Adrenal gland (tissue), 12 donors: ENCODE measurements around the gene MNAT1. TPM values are rescaled to one million over a fixed set of nuclear protein-coding genes. Genes with fewer than 3 reads are reported as not detected.

Source experiments
- DNase-seq, 7 donors: peaks; one replicate each; pipeline ENCODE4 v3.0.0-alpha.2; 2019 to 2020
- H3K27ac ChIP-seq, 5 donors: fragments of 200-600 bp; sonication (generic) in 4 of 5; 1 replicate in 3 of 5; 2 replicates in 2 of 5; pipeline versions ENCODE4 v1.5.1 to v1.8.0; 2016 to 2020; ENCODE audit warnings: mild to moderate bottlenecking in 1 of 5
- H3K27me3 ChIP-seq: fragments of 200-600 bp; 2 replicates; pipeline ENCODE4 v1.8.0; 2021
- H3K36me3 ChIP-seq, 2 donors: fragments of 200-600 bp; replicated peaks in 1 of 2; 1 replicate in 1 of 2; 2 replicates in 1 of 2; pipeline versions ENCODE4 v1.5.1 to v1.8.0; 2018 to 2022
- H3K4me1 ChIP-seq, 2 donors: fragments of 200-600 bp; replicated peaks in 1 of 2; 1 replicate in 1 of 2; 2 replicates in 1 of 2; pipeline versions ENCODE4 v1.5.1 to v1.8.0; 2018 to 2021
- H3K4me3 ChIP-seq, 4 donors: fragments of 200-600 bp; sonication (generic) in 3 of 4; one replicate each; pipeline ENCODE4 v1.5.1; 2016 to 2018
- H3K9me3 ChIP-seq, 3 donors: fragments of 200-600 bp; sonication (generic) in 1 of 3; replicated peaks in 1 of 3; 1 replicate in 2 of 3; 2 replicates in 1 of 3; pipeline versions ENCODE4 v1.5.1 to v1.8.0; 2016 to 2021
- POLR2A ChIP-seq, 2 donors: fragments of 450-650 bp; IDR thresholded peaks; one replicate each; pipeline ENCODE4 v1.6.1; 2017; ENCODE audit warnings: antibody characterized with exemption in 2 of 2, mild to moderate bottlenecking in 2 of 2, moderate library complexity in 1 of 2
- WGBS, 4 donors: extraction: QIAGEN DNeasy Blood & Tissue Kit in 2 of 4; methylation state at CpG; one replicate each; pipeline versions ENCODE4 v1.1.5 to v1.1.7; 2013 to 2017; 5-methylcytosine and 5-hydroxymethylcytosine counted together
- intact Hi-C, 2 donors: fragments of 100-400 bp; cut with DNase I; formaldehyde crosslinking; loops; one replicate each; pipeline versions ENCODE4 v1.14.1 to v1.15.0; 2022 to 2023
- polyA plus RNA-seq, 3 donors: library from polyadenylated mRNA; stranded (reverse); fragments of 200-250 nt in 2 of 3; fragments of 350-450 nt in 1 of 3; fragmentation: Illumina TruSeq in 1 of 3; extraction: RNeasy Lipid Tissue Mini Kit (QIAGEN cat#74804) in 1 of 3; gene quantifications; one replicate each; pipeline ENCODE4 v1.2.3, GENCODE V29; 2013 to 2014
- total RNA-seq, 9 donors: library from RNA; depleted of rRNA in 4 of 9; stranded (reverse); fragments of >200 nt in 4 of 9; fragments of 120-200 nt in 1 of 9; fragmentation: NEBNext Ultra II Directional in 1 of 9; extraction: Animal tissue kit (Norgen Biotek cat#: 25700) in 1 of 9; gene quantifications; one replicate each; pipeline versions ENCODE4 v1.1.0 to v1.2.4, GENCODE V29; 2013 to 2023
- TF ChIP-seq, protein P1 (sequence below), 6 experiments: fragments of 450-650 bp in 4 of 6; fragments of 200-600 bp in 2 of 6; sonication (generic) in 1 of 6; IDR thresholded peaks; 1 replicate in 5 of 6; 2 replicates in 1 of 6; pipeline versions ENCODE4 v1.5.1 to v1.8.0; 2016 to 2021; ENCODE audit warnings: antibody characterized with exemption in 6 of 6, mild to moderate bottlenecking in 2 of 6, moderate library complexity in 1 of 6
- donor health status: healthy with polysubstance abuse.
- donor health status: Bipolar disorder and iron deficiency.
- donor health status: DM: yes; HTN: yes; CAD: no.
- donor health status: DM: no; HTN: no; CAD: no.
- donor health status: DM: no; HTN: no; CAD: no.
- donor health status: DM: yes; HTN: yes; CAD: no.

MNAT1 gene
- total and polyA plus RNA-seq, 12 donors: 11.7 to 69.2 (median 29.0) TPM

GRCh38 chr14:60760209-60760608 is 25.6 kb downstream of the MNAT1 start:
- Histone ChIP-seq H3K27ac (no peak overlapping the region), H3K27me3 (no peaks in the 10 kb centered on the region), H3K4me3 (no peak overlapping the region), H3K4me1 (peaks cover 0 to 38% of the 10 kb centered on the region in 2 donors), H3K9me3 (no peaks in the 10 kb centered on the region), H3K36me3 (no peaks in the 10 kb centered on the region)
- DNase-seq: no peak
- 89 to 100% (median 94%) methylated on average over 1 of the region's 1 CpG for WGBS, 4 donors
- TF ChIP-seq, protein P1, sequence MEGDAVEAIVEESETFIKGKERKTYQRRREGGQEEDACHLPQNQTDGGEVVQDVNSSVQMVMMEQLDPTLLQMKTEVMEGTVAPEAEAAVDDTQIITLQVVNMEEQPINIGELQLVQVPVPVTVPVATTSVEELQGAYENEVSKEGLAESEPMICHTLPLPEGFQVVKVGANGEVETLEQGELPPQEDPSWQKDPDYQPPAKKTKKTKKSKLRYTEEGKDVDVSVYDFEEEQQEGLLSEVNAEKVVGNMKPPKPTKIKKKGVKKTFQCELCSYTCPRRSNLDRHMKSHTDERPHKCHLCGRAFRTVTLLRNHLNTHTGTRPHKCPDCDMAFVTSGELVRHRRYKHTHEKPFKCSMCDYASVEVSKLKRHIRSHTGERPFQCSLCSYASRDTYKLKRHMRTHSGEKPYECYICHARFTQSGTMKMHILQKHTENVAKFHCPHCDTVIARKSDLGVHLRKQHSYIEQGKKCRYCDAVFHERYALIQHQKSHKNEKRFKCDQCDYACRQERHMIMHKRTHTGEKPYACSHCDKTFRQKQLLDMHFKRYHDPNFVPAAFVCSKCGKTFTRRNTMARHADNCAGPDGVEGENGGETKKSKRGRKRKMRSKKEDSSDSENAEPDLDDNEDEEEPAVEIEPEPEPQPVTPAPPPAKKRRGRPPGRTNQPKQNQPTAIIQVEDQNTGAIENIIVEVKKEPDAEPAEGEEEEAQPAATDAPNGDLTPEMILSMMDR (IDR thresholded peaks at IDR 0.05): no peak
- TF ChIP-seq POLR2A (IDR thresholded peaks at IDR 0.05): no peak
- intact Hi-C loops: no loop called here

GRCh38 chr14:60760644-60761364 is 26.2 kb downstream of the MNAT1 start:
- intact Hi-C loops: no loop called here
- peaks cover 0 to 38% of the 10 kb centered on the region in 2 donors for H3K4me1 ChIP-seq
- 83 to 91% (median 88%) methylated on average over 3 of the region's 3 CpGs for WGBS, 4 donors
- H3K36me3 ChIP-seq: no peaks in the 10 kb centered on the region
- H3K27me3 ChIP-seq: no peaks in the 10 kb centered on the region
- TF ChIP-seq POLR2A (IDR thresholded peaks at IDR 0.05): no peak
- H3K9me3 ChIP-seq: no peaks in the 10 kb centered on the region
- H3K27ac ChIP-seq: no peak overlapping the region
- no peak overlapping the region for H3K4me3 ChIP-seq
- DNase-seq: no peak

DNA sequence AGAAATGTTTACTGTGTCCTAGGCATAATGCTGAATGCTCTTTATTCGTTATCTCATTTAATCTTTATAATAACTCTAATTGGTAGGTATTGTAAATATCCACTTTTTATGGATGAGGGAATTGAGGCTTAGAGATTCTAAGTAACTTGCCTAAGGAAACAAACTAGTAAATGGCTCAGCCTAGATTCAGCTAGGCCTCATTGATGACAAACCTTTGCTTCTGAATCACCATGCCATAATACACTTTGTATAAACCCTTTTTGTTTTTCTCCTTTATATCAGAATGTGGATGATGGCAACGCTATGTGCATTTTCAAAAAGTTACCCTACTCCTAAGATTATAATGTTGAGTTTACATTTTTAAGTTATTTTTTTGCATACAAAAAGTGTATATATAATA is 34.0 kb downstream of the MNAT1 start:
- Histone ChIP-seq H3K9me3 (no peaks in the 10 kb centered on the region), H3K4me1 (no peaks in the 10 kb centered on the region), H3K4me3 (no peak overlapping the region), H3K27ac (no peak overlapping the region), H3K27me3 (no peaks in the 10 kb centered on the region), H3K36me3 (no peaks in the 10 kb centered on the region)
- no peak for DNase-seq
- TF ChIP-seq, protein P1 (IDR thresholded peaks at IDR 0.05): no peak
- no peak for TF ChIP-seq POLR2A (IDR thresholded peaks at IDR 0.05)
- intact Hi-C loops: no loop called here
- 92 to 100% (median 96%) methylated on average over 2 of the region's 2 CpGs for WGBS, 4 donors

GRCh38 chr14:60771117-60771516 is 36.6 kb downstream of the MNAT1 start:
- 42 to 46% (median 43%) methylated on average over 2 of the region's 2 CpGs for WGBS, 4 donors
- H3K9me3 ChIP-seq: no peaks in the 10 kb centered on the region

More at GRCh38 chr14:60771117-60771516, 36.6 kb downstream of the MNAT1 start:
- H3K36me3 ChIP-seq: no peaks in the 10 kb centered on the region
- intact Hi-C loops: no loop called here
- no peak for DNase-seq
- H3K27me3 ChIP-seq: no peaks in the 10 kb centered on the region
- H3K4me3 ChIP-seq: no peak overlapping the region
- no peak overlapping the region for H3K27ac ChIP-seq
- TF ChIP-seq, protein P1 (IDR thresholded peaks at IDR 0.05): no peak
- TF ChIP-seq POLR2A (IDR thresholded peaks at IDR 0.05): no peak
- H3K4me1 ChIP-seq: no peaks in the 10 kb centered on the region
